Measurements from ENCODE around the gene IFT25. TPM values are rescaled to one million over a fixed set of nuclear protein-coding genes. Genes with fewer than 3 reads are reported as not detected.

The IFT25 gene
- total RNA-seq, 1 experiment from 2014 or later = 42.9 TPM

- POLR2A ChIA-PET = no interaction called here
- CTCF ChIA-PET = no interaction called here
- Histone ChIP-seq H3K4me1 (ENCODE audit: control insufficient read depth, insufficient read depth, low read length) (no peaks in the 10 kb centered on the region), H3K27me3 (ENCODE audit: control insufficient read depth, insufficient read depth, low read length) (no peaks in the 10 kb centered on the region), H3K36me3 (ENCODE audit: control insufficient read depth, insufficient read depth, low read length) (no peaks in the 10 kb centered on the region), H3K4me3 (ENCODE audit: low read depth in 2 of 2, low read length in 2 of 2) (no peak overlapping the region), H3K27ac (ENCODE audit: low read length) (no peak overlapping the region), H3K9me3 (ENCODE audit: control insufficient read depth, insufficient read depth, low read depth, low read length) (no peaks in the 10 kb centered on the region)
- no peak for TF ChIP-seq TCF7L2 (IDR thresholded peaks at IDR 0.05; ENCODE audit: low read depth, low read length)
- no peak for TF ChIP-seq SIN3A (IDR thresholded peaks at IDR 0.05; ENCODE audit: borderline replicate concordance, insufficient read depth, low read depth, low read length)
- intact Hi-C loops (cut with micrococcal nuclease; ENCODE audit: unreplicated experiment) (no loop called here), in situ Hi-C loops (cut with HindIII; ENCODE audit: low pct_unique_long_range_greater_than_20kb, low sequenced_read_pairs) (no loop called here)
- DNase-seq (ENCODE audit: low read depth, low spot score) (no peak), ATAC-seq (no peak)
- no TSS peak for BruUV-seq (replicated peaks)
These were observed 32.0 kb downstream of the IFT25 start for GRCh38 chr1:53913352-53914033.

- CTCF ChIA-PET = no interaction called here
- POLR2A ChIA-PET = interaction anchor here (0.7 kb wide), 1 partner anchor 11 kb away, joined by 3 read pairs; no protein-coding TSS in a partner anchor
- BruUV-seq (replicated peaks) = no TSS peak
These were observed 34.1 kb downstream of the IFT25 start for GRCh38 chr1:53911442-53911841.

GRCh38 chr1:53909946-53910345 is 35.6 kb downstream of the IFT25 start:
- POLR2A ChIA-PET = no interaction called here
- intact Hi-C loops (cut with micrococcal nuclease; ENCODE audit: unreplicated experiment) (no loop called here), in situ Hi-C loops (cut with HindIII; ENCODE audit: low pct_unique_long_range_greater_than_20kb, low sequenced_read_pairs) (no loop called here)
- Histone ChIP-seq H3K27ac (ENCODE audit: low read length) (no peak overlapping the region), H3K36me3 (ENCODE audit: control insufficient read depth, insufficient read depth, low read length) (no peaks in the 10 kb centered on the region), H3K9me3 (ENCODE audit: control insufficient read depth, insufficient read depth, low read depth, low read length) (no peaks in the 10 kb centered on the region), H3K4me1 (ENCODE audit: control insufficient read depth, insufficient read depth, low read length) (no peaks in the 10 kb centered on the region), H3K4me3 (ENCODE audit: low read depth in 2 of 2, low read length in 2 of 2) (no peak overlapping the region), H3K27me3 (ENCODE audit: control insufficient read depth, insufficient read depth, low read length) (no peaks in the 10 kb centered on the region)
- no TSS peak for BruUV-seq (replicated peaks)
- no peak for DNase-seq (ENCODE audit: low read depth, low spot score)
- no peak for ATAC-seq
- no peak for TF ChIP-seq REST (IDR thresholded peaks at IDR 0.05; ENCODE audit: insufficient read depth in 1 of 2, low read depth in 2 of 2, low read length in 1 of 2)
- no peak for TF ChIP-seq CTCF (IDR thresholded peaks at IDR 0.05)
- no peak for TF ChIP-seq SIN3A (IDR thresholded peaks at IDR 0.05; ENCODE audit: borderline replicate concordance, insufficient read depth, low read depth, low read length)
- TF ChIP-seq TCF7L2 (IDR thresholded peaks at IDR 0.05; ENCODE audit: low read depth, low read length) = no peak
- TF ChIP-seq POLR2AphosphoS5 (IDR thresholded peaks at IDR 0.05; ENCODE audit: low read depth, low read length) = no peak
- CTCF ChIA-PET = no interaction called here

More at GRCh38 chr1:53911442-53911841, 34.1 kb downstream of the IFT25 start:
- ATAC-seq = no peak
- Histone ChIP-seq H3K36me3 (ENCODE audit: control insufficient read depth, insufficient read depth, low read length) (no peaks in the 10 kb centered on the region), H3K9me3 (ENCODE audit: control insufficient read depth, insufficient read depth, low read depth, low read length) (no peaks in the 10 kb centered on the region), H3K4me3 (ENCODE audit: low read depth in 2 of 2, low read length in 2 of 2) (no peak overlapping the region), H3K4me1 (ENCODE audit: control insufficient read depth, insufficient read depth, low read length) (no peaks in the 10 kb centered on the region), H3K27ac (ENCODE audit: low read length) (no peak overlapping the region), H3K27me3 (ENCODE audit: control insufficient read depth, insufficient read depth, low read length) (no peaks in the 10 kb centered on the region)
- no peak for DNase-seq (ENCODE audit: low read depth, low spot score)
- no peak for TF ChIP-seq REST (IDR thresholded peaks at IDR 0.05; ENCODE audit: insufficient read depth in 1 of 2, low read depth in 2 of 2, low read length in 1 of 2)
- TF ChIP-seq SIN3A (IDR thresholded peaks at IDR 0.05; ENCODE audit: borderline replicate concordance, insufficient read depth, low read depth, low read length) = no peak
- no peak for TF ChIP-seq POLR2AphosphoS5 (IDR thresholded peaks at IDR 0.05; ENCODE audit: low read depth, low read length)
- intact Hi-C loops (cut with micrococcal nuclease; ENCODE audit: unreplicated experiment) (no loop called here), in situ Hi-C loops (cut with HindIII; ENCODE audit: low pct_unique_long_range_greater_than_20kb, low sequenced_read_pairs) (no loop called here)

Data from Panc1 (cell line).